Tibial artery (tissue), 4 donors: ENCODE measurements around the gene TRPC6.

Source experiments
- DNase-seq, 2 donors: peaks; one replicate each; pipeline ENCODE4 v3.0.0-alpha.2; 2019
- H3K27ac ChIP-seq, 2 donors: fragments of 200-600 bp; sonication (generic) in 1 of 2; 1 replicate in 1 of 2; 2 replicates in 1 of 2; pipeline ENCODE4 v1.5.1; 2018 to 2019; ENCODE audit warnings: mild to moderate bottlenecking in 1 of 2
- H3K27me3 ChIP-seq, 2 donors: fragments of 200-600 bp; sonication (generic) in 1 of 2; one replicate each; pipeline versions ENCODE4 v1.5.1 to v1.6.0; 2016 to 2019
- H3K36me3 ChIP-seq, 3 donors: fragments of 200-600 bp; sonication (generic) in 2 of 3; one replicate each; pipeline ENCODE4 v1.5.1; 2016 to 2019; ENCODE audit warnings: mild to moderate bottlenecking in 2 of 3
- H3K4me1 ChIP-seq, 4 donors: fragments of 200-600 bp; sonication (generic) in 2 of 4; 1 replicate in 3 of 4; 2 replicates in 1 of 4; pipeline ENCODE4 v1.5.1; 2016 to 2019
- H3K4me3 ChIP-seq, 2 donors: fragments of 200-600 bp; sonication (generic) in 1 of 2; 1 replicate in 1 of 2; 2 replicates in 1 of 2; pipeline ENCODE4 v1.5.1; 2018 to 2019; ENCODE audit warnings: mild to moderate bottlenecking in 2 of 2
- H3K9me3 ChIP-seq, 3 donors: fragments of 200-600 bp; sonication (generic) in 1 of 3; one replicate each; pipeline ENCODE4 v1.5.1; 2016 to 2019
- intact Hi-C: fragments of 100-400 bp; cut with DNase I; formaldehyde crosslinking; loops from one replicate; pipeline ENCODE4 v1.15.0; 2023; ENCODE audit warnings: low total_unique reads
- TF ChIP-seq, protein P1 (sequence below), 2 experiments: fragments of 200-600 bp in 1 of 2; fragments of 450-650 bp in 1 of 2; IDR thresholded peaks; one replicate each; pipeline ENCODE4 v1.5.1; 2017 to 2019; ENCODE audit warnings: antibody characterized with exemption in 2 of 2, mild to moderate bottlenecking in 1 of 2, moderate library complexity in 1 of 2

TRPC6 gene

DNA sequence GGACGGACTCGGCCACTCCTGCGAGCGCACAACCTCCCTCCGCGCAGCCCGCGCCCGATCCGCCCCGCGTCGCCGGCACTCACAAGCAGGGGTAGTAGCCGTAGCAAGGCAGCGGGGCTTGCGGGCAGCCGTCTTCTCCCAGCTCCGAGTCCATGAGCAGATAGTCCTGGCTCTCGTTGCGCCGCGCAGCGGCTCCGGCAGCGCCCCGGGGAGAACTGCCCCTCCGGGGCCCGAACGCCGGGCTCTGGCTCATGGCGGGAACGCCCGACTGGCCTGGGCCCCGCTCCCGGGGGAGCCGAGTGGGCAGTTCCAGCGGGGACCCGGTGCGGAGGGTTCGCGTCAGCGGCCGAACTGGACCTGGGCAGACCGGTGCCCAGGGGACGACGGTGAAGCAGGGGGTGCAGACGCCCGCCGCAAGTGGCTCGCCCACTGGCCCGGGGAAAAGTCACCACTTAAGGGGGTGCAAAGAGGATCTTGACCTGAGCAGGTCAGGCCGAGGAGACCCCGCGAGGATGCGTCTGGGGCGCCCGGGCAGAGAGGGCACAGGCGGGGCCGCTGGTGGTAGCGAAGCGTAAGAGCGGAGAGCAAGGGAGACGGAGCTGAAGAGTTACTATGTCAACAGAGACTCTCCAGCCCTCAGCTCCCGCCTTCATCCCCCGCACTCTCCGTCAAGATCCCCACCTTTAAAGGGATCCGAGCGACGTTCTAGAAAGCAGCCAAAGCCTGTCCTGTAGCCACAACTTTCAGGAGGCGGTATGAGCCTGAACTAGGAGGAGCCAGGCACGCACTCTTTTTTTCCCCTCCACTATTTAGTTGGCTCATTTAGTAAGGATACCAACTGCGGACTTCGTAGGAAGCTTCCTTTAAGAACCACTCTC, at the start of gene TRPC6:
Gene TRPC6 (minus strand): TSS at position 757 of the 878 bp plus-strand sequence. CDS start 504 bp downstream, at position 253.
- no peaks in the 10 kb centered on the region for H3K9me3 ChIP-seq
- H3K4me3 ChIP-seq: peak within 1 kb of the TSS; percentile 56 to 59
- TF ChIP-seq, protein P1, sequence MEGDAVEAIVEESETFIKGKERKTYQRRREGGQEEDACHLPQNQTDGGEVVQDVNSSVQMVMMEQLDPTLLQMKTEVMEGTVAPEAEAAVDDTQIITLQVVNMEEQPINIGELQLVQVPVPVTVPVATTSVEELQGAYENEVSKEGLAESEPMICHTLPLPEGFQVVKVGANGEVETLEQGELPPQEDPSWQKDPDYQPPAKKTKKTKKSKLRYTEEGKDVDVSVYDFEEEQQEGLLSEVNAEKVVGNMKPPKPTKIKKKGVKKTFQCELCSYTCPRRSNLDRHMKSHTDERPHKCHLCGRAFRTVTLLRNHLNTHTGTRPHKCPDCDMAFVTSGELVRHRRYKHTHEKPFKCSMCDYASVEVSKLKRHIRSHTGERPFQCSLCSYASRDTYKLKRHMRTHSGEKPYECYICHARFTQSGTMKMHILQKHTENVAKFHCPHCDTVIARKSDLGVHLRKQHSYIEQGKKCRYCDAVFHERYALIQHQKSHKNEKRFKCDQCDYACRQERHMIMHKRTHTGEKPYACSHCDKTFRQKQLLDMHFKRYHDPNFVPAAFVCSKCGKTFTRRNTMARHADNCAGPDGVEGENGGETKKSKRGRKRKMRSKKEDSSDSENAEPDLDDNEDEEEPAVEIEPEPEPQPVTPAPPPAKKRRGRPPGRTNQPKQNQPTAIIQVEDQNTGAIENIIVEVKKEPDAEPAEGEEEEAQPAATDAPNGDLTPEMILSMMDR (IDR thresholded peaks at IDR 0.05): no peak
- H3K36me3 ChIP-seq: no peaks in the 10 kb centered on the region
- DNase-seq: peak in 1 of 2 donors; percentile 66
- peak within 1 kb of the TSS; percentile 48 to 60 for H3K27ac ChIP-seq
- intact Hi-C loops: no loop called here
- no peaks in the 10 kb centered on the region for H3K27me3 ChIP-seq
- H3K4me1 ChIP-seq: peaks cover 0 to 16% (median 13%) of the 10 kb centered on the region in 4 donors

DNA sequence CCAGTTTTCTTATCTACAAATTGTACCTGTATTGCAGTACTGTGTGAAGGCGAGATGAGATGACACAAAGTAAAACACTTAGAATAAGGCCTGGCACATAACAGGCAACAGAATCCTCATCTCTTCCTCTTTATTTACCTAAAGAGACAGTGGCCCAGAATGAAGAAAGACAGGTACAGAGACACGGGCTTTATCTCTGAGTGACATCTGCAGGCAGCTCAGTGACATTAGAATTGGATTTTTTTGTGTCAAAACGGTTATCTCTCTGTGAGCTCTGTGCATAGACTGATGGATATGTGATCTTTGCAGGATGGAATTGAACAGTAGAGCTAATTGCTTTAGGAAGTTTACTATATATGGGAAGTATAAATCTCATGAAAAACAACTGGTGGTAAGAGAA, 36.2 kb upstream of the TRPC6 start:
- Histone ChIP-seq H3K27me3 (no peaks in the 10 kb centered on the region), H3K9me3 (no peaks in the 10 kb centered on the region), H3K4me3 (no peak overlapping the region), H3K4me1 (no peaks in the 10 kb centered on the region), H3K27ac (no peak overlapping the region), H3K36me3 (no peaks in the 10 kb centered on the region)
- no peak for DNase-seq
- intact Hi-C loops: no loop called here
- TF ChIP-seq, protein P1 (IDR thresholded peaks at IDR 0.05): no peak

DNA sequence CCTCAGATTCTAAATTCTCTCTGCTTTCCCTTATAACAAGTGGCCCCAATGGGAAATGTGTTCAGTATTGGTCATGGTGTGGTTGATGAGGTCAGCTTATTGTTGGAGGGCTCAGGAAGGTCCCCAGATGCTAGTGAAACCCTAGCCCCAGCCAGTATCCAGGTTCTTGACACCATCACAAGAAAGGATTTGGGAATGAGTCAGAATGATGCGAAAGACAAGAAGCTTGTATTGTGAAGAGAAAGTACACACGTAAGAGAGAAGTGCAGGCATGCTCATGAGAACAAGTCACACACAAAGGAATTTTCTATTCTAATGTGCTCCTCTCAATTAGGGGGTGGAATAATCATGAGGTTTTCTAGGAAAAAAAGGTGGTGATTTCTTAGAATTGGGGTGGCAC, 34.9 kb upstream of the TRPC6 start:
- H3K27me3 ChIP-seq: no peaks in the 10 kb centered on the region
- H3K9me3 ChIP-seq: no peaks in the 10 kb centered on the region
- TF ChIP-seq, protein P1 (IDR thresholded peaks at IDR 0.05): no peak
- no peak overlapping the region for H3K4me3 ChIP-seq
- H3K4me1 ChIP-seq: no peaks in the 10 kb centered on the region
- DNase-seq: no peak
- H3K36me3 ChIP-seq: no peaks in the 10 kb centered on the region
- intact Hi-C loops: no loop called here
- no peak overlapping the region for H3K27ac ChIP-seq

DNA sequence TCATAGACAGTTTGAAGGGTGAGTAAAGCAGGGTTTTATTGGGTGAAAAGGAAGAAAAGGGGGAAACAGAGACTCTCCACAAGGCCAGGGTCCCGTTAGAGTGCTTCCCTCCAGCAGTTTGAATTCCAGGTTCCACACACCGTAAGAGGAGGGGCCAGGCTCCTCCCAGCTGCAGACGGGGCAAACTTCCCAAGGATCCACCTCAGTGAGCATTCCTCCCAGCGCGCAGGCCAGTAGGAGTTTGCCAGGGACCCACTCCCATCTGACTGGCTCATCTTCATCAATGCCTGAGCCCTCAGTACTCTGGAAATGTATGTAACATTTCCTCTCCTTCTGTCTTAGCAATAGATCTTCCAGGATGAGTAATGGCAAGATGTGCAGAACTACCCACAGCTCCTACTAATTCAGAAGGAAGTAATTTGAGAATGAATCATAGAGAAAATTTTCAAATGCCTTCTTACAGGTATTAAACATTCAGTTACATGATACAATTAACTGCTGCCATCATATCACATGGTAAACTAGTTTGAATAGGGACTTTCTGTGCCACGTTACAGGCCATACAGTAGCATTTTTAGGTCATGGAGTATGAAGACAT, 34.0 kb upstream of the TRPC6 start:
- H3K9me3 ChIP-seq: no peaks in the 10 kb centered on the region
- no peaks in the 10 kb centered on the region for H3K27me3 ChIP-seq
- no peak for DNase-seq
- TF ChIP-seq, protein P1 (IDR thresholded peaks at IDR 0.05): no peak
- no peak overlapping the region for H3K27ac ChIP-seq
- no peaks in the 10 kb centered on the region for H3K4me1 ChIP-seq
- H3K4me3 ChIP-seq: no peak overlapping the region
- intact Hi-C loops: no loop called here
- no peaks in the 10 kb centered on the region for H3K36me3 ChIP-seq

DNA sequence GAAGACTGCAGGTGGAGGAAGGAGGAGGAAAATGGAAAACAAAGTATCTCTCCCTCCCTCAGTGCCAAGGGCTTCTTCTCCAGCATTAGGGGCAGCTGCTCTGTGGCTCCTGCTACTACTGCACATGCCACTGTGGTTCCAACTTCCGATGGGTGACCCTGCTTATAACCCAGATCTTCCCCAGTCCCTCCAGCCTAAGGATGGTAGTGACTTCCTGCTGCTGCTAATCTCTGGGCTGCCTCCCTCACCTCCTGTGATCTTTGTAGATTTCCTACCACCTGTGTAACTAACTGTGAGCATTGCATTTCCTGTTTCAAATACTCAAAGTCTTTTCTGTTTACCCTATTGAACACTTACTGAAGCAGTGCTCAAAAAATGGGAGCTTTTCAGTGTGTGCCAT, 28.7 kb upstream of the TRPC6 start:
- Histone ChIP-seq H3K27ac (no peak overlapping the region), H3K27me3 (no peaks in the 10 kb centered on the region), H3K4me1 (no peaks in the 10 kb centered on the region), H3K9me3 (no peaks in the 10 kb centered on the region), H3K36me3 (no peaks in the 10 kb centered on the region), H3K4me3 (no peak overlapping the region)
- no peak for DNase-seq
- TF ChIP-seq, protein P1 (IDR thresholded peaks at IDR 0.05): no peak
- intact Hi-C loops: no loop called here
